GM21381 (cell line): ENCODE data around the gene KLC3.
"Not testable (repeated sequence)": the region's sequence is repeated elsewhere in the genome, so short reads cannot be mapped to it uniquely, and the experiment has no call there.

ENCODE experiments used
- ATAC-seq: cut with Tn5 transposase; IDR thresholded peaks from one replicate; pipeline ENCODE4 v1.9.1; 2021; ENCODE audit warnings: mild to moderate bottlenecking, moderate library complexity; ENCODE audit not compliant: unreplicated experiment

Gene KLC3

DNA sequence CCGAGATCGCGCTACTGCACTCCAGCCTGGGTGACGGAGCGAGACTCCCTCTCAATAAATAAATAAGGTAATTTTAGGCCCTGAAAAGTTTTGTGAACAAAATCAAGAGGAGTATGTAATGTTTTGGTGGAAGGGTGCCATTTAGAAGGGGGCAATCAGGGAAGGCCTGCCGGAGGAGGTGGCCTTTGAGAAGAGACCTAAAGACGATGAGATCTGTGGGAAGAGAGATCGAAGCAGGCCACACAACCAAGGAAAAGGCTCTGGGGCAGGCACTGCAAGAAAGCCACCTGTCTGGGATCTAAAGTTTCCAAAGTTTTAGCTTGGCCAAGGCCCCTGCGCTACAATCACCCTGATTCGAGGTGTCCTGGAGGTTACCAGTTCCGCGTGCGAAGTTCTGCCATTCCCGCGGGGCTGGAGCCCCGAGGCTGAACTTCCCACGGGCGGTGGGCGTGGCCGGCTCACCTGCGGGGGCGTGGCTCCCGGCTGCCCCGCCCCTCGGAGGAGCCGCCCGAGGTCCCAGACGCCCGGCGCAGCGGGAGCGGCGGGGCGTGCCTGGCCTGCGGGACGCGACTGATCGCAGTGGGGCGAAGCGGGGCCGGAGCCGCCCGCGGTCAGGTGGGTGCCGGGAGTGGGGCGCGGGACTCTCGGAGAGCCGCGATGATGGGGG is at the start of gene KLC3:
TSS of gene KLC3 (plus strand) at position 519 of the 667 bp plus-strand sequence. CDS start 4,792 bp downstream, outside the sequence.
- no peak for ATAC-seq

DNA sequence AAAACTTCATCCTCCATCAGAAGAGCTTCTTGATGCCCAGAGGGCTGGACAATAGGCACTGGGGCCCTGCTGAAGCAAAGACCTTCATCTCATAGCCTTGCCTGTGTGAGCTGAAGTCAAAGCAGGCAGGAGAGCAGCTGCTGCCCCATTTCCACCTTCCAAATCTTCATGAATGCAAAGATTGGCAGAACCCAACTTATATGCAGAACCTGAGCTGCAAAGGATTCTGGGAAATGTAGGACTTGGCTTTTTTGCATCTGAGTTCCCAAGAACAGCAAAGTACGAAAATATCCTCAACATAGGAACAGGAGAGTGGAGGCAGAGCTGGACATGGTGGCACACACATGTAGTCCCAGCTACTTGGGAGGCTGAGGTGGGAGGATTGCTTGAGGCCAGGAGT is 48.7 kb upstream of the KLC3 start:
- ATAC-seq = no peak

- no peak for ATAC-seq
Measured at GRCh38 chr19:45293682-45294081, 46.9 kb upstream of the KLC3 start.

DNA sequence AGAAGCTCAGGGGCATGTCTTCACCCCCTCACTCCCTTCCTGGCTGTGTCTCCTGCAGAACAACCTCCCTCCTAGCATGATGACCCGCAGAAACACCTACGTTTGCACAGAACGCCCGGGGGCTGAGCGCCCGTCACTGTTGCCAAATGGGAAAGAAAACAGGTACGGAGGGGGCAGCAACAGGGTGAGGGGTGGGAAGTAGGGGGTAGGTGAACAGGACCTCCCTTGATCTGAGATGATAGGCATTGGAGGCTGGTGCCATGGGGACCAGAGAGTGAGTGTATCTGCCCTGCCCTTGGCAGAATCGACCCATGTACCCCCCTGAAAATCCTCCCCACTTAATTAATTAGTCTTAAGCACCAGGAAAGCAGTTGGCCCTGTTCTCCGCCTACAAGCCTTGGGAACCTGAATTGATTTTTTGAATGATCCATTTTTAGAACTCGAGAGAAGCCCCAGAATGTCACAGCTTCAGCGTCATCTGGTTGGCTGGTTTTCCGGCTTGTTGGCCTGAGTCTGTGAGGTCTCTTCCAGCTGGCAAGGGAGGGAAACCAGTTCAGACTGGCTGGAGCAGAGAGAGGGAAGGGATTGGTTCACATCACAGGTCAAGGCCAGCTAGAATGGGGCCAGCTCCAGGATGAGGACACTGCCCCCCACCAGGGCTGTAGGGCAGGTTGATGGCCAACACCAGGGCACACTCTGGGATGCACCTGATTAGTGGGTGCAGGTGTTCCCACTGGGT is 46.1 kb upstream of the KLC3 start:
- no peak for ATAC-seq

- no peak for ATAC-seq
Measured at GRCh38 chr19:45295873-45296272, 44.7 kb upstream of the KLC3 start.

DNA sequence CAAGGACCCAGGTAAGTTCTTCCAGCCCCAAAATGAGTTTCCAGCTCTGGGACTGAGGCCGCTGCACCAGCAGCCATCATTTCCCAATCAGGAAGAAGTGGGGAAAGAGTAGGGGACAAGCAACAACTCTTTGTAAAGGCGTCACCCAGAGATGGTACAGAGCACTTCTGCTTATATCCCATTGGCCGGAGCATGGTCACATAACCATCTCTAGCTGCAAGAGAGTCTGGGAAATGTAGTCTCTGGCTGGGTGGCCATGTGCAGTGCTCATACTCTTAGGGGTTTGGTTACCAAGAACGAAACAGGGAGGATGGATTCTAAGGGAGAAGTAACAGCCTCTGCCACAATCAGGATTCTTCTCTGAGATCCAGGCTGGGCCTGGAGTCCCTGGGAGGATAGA is 44.2 kb upstream of the KLC3 start:
- ATAC-seq = no peak

DNA sequence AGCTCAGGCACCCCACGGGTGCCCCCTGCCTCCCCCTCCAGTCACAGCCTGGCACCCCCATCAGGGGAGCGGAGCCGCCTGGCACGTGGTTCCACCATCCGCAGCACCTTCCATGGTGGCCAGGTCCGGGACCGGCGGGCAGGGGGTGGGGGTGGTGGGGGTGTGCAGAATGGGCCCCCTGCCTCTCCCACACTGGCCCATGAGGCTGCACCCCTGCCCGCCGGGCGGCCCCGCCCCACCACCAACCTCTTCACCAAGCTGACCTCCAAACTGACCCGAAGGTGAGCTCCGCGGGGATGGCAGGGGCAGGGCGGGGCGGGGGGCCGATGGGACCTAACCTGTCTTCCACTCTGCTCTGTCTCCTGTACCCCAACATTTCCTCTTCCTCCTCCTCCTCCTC is 42.9 kb upstream of the KLC3 start:
- no peak for ATAC-seq

- ATAC-seq = no peak
Measured at GRCh38 chr19:45298264-45298663, 42.3 kb upstream of the KLC3 start.

DNA sequence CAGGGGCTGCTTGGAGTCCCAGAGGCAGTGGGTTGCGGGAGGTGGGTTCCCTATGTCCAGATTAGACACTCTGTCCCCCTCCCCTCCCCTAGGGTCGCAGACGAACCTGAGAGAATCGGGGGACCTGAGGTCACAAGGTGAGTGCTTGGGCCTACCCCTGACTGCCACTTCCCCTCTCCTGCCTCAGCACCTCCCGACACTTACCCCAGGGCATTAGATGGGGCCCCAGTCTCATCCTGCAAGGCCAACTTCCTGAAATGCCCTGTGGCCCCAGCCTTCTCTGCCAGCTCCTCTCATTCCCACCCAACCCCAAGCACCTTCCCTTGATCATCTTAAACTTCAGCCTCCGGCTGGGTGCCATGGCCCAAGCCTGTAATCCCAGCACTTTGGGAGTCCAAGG is 40.8 kb upstream of the KLC3 start:
- ATAC-seq = no peak

DNA sequence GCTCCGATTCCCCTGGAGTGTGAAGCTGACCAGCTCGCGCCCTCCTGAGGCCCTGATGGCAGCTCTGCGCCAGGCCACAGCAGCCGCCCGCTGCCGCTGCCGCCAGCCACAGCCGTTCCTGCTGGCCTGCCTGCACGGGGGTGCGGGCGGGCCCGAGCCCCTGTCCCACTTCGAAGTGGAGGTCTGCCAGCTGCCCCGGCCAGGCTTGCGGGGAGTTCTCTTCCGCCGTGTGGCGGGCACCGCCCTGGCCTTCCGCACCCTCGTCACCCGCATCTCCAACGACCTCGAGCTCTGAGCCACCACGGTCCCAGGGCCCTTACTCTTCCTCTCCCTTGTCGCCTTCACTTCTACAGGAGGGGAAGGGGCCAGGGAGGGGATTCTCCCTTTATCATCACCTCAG is 38.1 kb upstream of the KLC3 start:
- ATAC-seq = no peak

DNA sequence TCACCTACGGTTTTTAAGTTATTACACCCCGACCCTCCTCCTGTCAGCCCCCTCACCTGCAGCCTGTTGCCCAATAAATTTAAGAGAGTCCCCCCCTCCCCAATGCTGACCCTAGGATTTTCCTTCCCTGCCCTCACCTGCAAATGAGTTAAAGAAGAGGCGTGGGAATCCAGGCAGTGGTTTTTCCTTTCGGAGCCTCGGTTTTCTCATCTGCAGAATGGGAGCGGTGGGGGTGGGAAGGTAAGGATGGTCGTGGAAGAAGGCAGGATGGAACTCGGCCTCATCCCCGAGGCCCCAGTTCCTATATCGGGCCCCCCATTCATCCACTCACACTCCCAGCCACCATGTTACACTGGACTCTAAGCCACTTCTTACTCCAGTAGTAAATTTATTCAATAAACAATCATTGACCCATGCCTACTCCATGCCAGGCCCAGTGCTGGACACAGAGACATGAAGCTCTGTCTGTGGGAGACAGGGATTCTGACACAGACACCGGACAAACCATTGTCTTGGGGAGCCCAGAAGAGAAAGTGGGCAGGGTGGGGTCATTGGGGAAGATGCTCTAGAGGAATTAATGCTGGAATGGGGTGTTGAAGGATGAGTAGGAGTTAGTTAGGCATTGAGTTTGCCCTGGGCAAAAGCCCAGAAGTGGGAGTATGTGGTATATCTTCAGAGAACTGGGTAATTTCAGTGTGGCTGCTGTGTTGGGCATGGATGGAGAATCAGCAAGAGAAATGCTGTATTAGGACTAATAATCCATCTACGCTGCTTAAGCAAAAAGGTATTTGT is 37.1 kb upstream of the KLC3 start:
- no peak for ATAC-seq

DNA sequence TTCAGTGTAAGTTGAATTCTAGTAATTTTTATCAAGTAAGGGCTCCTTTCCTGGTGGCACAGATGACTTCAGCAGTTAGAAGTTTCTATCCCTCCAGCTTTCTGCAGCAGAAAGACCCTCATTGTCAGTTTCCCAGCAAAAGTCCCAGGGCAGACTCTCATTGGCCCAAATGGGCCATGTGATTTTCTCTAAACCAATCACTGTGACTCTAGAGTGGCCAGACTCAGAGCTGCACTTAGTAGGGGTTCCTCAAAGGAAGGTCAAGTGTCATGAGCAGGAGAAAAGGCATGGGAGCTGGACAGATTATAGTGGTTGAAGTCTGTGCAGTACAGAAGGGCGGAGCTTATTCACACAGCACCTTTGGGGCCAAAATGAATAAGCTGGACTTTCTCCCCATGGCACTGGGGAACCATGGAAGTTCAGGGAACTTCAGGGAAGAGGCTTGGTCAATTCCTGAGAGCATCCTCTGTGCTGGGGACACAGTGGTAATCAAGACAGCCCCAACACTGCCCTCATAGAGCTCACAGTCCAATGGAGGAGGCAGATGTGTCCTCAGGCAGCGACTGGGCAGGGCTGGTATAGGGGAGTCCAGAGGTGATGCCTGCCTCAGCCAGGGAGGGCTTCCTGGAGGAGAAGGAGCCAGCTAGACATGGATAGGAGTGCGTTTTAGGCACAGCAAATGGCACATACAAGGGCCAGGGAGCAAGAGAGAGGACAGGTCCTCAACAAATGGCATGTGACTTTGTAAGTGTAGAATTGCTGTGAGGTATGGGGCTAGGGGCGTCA is 36.2 kb upstream of the KLC3 start:
- no peak for ATAC-seq

GRCh38 chr19:45305007-45305406 is 35.5 kb upstream of the KLC3 start:
- no peak for ATAC-seq

GRCh38 chr19:45305421-45305820 is 35.1 kb upstream of the KLC3 start:
- no peak for ATAC-seq

DNA sequence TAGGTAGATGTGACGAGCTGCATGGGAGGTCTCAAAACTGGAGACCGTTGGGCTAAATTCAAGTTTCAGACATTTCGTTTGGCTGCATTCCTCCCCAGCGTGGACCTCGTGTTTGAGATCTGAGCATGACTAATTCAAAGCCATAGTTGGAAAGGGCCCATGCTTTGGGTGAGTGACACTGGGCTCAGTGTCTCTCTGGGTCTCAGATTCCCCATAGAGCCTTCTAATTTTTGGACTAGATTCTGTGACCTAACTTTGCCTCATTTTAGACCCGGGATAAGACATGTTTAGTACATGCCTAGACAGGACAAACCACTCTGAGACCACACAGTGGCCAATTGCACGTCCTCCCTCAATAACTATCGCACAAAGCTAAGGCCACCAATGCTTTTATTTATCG is 34.5 kb upstream of the KLC3 start:
- ATAC-seq = no peak

DNA sequence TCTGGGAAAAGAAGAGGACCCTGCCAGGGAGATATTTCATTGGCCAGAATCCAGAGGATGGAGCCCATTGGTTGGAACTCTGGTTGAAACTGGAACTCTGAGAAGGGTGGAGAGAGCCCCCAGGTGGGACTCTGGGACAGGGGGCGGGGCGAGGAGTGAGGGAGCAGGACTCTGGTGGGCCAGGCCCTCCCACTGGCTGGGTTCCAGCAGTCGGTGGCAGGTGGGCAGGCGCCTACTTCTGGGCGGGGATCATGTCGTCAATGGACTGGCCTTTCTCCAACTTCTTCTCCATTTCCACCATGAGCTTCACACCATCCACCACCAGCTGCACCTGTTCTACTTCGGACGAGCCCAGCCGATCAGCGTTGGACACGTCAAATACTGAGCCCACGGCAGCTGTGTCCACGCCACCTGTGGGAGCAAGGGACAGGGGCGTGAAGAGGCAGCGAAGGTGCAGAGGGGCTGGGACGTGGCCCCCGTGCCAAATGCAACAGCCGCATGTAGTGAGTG is 34.0 kb upstream of the KLC3 start:
- no peak for ATAC-seq

GRCh38 chr19:45307361-45307760 is 33.2 kb upstream of the KLC3 start:
- no peak for ATAC-seq

DNA sequence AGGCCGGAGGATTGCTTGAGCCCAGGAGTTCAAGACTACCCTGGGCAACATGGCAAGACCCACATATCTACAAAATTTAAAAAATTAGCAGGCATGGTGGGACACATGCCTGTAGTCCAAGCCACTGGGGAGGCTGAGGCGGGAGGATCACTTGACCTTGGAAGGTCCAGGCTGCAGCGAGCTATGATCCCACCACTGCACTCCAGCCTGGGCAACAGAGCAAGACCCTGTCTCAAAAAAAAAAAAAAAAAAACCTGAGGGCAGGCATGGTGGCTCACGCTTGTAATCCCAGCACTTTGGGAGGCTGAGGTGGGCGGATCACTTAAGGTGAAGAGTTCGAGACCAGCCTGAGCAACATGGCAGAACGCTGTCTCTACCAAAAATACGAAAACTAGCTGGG is 31.2 kb upstream of the KLC3 start:
- not testable (repeated sequence) for ATAC-seq

- ATAC-seq = no peak
Measured at GRCh38 chr19:45311621-45312020, 28.9 kb upstream of the KLC3 start.

- not testable (repeated sequence) for ATAC-seq
Measured at GRCh38 chr19:45312285-45312684, 28.3 kb upstream of the KLC3 start.

GRCh38 chr19:45314708-45315245 is 25.8 kb upstream of the KLC3 start:
- ATAC-seq = no peak
